IPS DF 4.7 (cell line): ENCODE measurements around the gene CDH22.

Experiments
- DNase-seq: peaks from one replicate; pipeline ENCODE4 v3.0.0-alpha.2; 2013; ENCODE audit warnings: low spot score; ENCODE audit errors: extremely low read depth

Gene CDH22

GRCh38 chr20:46323557-46323956, 15.3 kb upstream of the CDH22 start:
- DNase-seq = no peak

- DNase-seq = no peak
Measured at GRCh38 chr20:46322641-46323040, 14.3 kb upstream of the CDH22 start.

- DNase-seq = no peak
Measured at GRCh38 chr20:46317685-46318177, 9.4 kb upstream of the CDH22 start.

- DNase-seq = no peak
Measured at GRCh38 chr20:46316984-46317684, 8.8 kb upstream of the CDH22 start.

GRCh38 chr20:46315311-46315710, 7.0 kb upstream of the CDH22 start:
- no peak for DNase-seq

- no peak for DNase-seq
Measured at GRCh38 chr20:46312945-46313861, 4.9 kb upstream of the CDH22 start.

GRCh38 chr20:46312075-46312944, 4.0 kb upstream of the CDH22 start:
- DNase-seq = no peak

GRCh38 chr20:46311719-46312074, 3.4 kb upstream of the CDH22 start:
- DNase-seq = no peak

- no peak for DNase-seq
Measured at GRCh38 chr20:46311039-46311650, 2.8 kb upstream of the CDH22 start.

- DNase-seq = no peak
Measured at GRCh38 chr20:46309945-46310344, 1.6 kb upstream of the CDH22 start.

GRCh38 chr20:46307999-46308257, 370 bp downstream of the CDH22 start:
- no peak for DNase-seq

- DNase-seq = no peak
Measured at GRCh38 chr20:46307139-46307998, 929 bp downstream of the CDH22 start.

- DNase-seq = no peak
Measured at GRCh38 chr20:46306743-46307138, 1.6 kb downstream of the CDH22 start.

- DNase-seq = no peak
Measured at GRCh38 chr20:46305973-46306360, 2.3 kb downstream of the CDH22 start.

- no peak for DNase-seq
Measured at GRCh38 chr20:46305331-46305972, 2.8 kb downstream of the CDH22 start.

GRCh38 chr20:46304852-46305251, 3.4 kb downstream of the CDH22 start:
- no peak for DNase-seq

- DNase-seq = no peak
Measured at GRCh38 chr20:46304361-46304760, 3.9 kb downstream of the CDH22 start.

- DNase-seq = no peak
Measured at GRCh38 chr20:46303176-46303956, 4.9 kb downstream of the CDH22 start.

GRCh38 chr20:46302106-46302505, 6.2 kb downstream of the CDH22 start:
- no peak for DNase-seq
